ENCODE data around the gene DNAH2.

DNAH2 gene

GRCh38 chr17:7744416-7744815 is 26.9 kb downstream of the DNAH2 start:
- TF ChIP-seq CTCF (IDR thresholded peaks at IDR 0.05; ENCODE audit: low read depth, low read length, missing control alignments) = no peak
- no peak for DNase-seq (ENCODE audit: low read depth)
- H3K4me3 ChIP-seq (ENCODE audit: low read depth, low read length) = no peak overlapping the region

GRCh38 chr17:7745748-7746470 is 28.4 kb downstream of the DNAH2 start:
- DNase-seq (ENCODE audit: low read depth) = no peak
- H3K4me3 ChIP-seq (ENCODE audit: low read depth, low read length) = no peak overlapping the region
- TF ChIP-seq CTCF (IDR thresholded peaks at IDR 0.05; ENCODE audit: low read depth, low read length, missing control alignments) = no peak

DNA sequence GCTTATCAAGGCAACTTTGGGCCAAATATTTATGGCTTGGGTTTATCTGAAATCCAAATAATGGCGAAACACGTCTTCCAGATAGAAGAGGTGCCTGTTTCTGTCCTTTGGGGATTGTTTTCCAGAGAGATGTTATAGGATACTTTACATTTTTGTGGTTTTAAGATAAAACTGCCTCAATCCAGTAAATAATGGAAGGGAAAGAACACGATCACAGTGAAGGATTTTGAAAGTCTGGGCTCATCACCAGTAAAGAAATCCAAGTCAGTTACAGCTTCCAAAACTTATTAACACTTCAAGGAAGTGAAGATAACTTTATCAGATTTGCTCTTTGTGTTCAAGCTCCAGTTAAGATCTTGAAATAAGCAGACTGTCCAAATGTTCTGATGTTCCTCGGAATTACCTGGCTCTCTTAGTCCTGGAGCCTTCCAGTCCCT is 30.1 kb downstream of the DNAH2 start:
- no peak for TF ChIP-seq CTCF (IDR thresholded peaks at IDR 0.05; ENCODE audit: low read depth, low read length, missing control alignments)
- no peak for DNase-seq (ENCODE audit: low read depth)
- no peak overlapping the region for H3K4me3 ChIP-seq (ENCODE audit: low read depth, low read length)

DNA sequence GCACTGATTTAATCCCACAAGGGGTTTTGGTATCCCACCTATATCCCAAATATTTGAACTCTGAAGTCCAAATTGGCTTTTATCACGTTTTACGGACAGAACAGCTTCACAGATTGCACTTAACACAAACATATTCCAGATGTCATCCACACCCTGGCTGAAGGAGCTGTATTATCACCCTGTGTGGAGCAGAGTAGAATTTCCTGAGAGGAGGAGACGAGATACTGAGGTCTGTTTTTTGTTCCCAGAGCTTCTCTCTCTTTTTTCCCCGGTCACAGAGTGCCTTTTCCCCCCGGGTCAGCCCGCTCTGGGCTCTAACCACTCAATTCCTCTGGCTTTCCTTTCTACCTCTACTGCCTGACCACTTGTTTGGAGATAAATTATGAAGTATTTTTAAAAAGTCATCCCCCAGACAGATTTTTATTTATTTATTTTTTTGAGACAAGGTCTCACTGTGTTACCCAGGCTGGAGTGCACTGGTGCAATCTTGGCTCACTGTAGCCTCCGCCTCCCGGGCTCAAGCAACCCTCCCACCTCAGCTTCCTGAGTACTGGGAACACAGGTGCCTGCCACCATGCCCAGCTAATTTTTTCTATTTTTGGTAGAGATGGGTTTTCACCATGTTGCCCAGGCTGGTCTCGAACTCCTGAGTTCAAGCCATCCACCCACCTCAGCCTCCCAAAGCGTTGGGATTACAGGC is 30.7 kb downstream of the DNAH2 start:
- no peak overlapping the region for H3K4me3 ChIP-seq (ENCODE audit: low read depth, low read length)
- TF ChIP-seq CTCF (IDR thresholded peaks at IDR 0.05; ENCODE audit: low read depth, low read length, missing control alignments) = no peak

GRCh38 chr17:7750321-7750821 is 32.8 kb downstream of the DNAH2 start:
- no peak for DNase-seq (ENCODE audit: low read depth)
- no peak for TF ChIP-seq CTCF (IDR thresholded peaks at IDR 0.05; ENCODE audit: low read depth, low read length, missing control alignments)
- no peak overlapping the region for H3K4me3 ChIP-seq (ENCODE audit: low read depth, low read length)

More for the DNA sequence above, 30.7 kb downstream of the DNAH2 start:
- no peak for DNase-seq (ENCODE audit: low read depth)

DNA sequence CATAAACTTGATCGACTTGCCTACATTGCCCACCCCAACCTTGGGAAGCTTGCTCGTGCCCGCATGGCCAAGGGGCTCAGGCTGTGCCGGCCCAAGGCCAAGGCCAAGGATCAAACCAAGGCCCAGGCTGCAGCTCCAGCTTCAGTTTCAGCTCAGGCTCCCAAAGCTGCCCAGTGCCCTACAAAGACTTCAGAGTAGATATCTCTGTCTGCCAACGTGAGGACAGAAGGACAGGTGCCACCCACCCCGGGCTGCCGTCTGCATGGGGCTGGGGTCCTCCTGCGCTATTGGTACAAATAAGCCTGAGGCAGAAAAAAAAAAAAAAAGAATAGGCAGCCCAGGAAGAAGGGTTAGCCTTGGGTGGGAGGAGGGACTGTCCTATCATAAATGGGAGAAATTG is 37.1 kb downstream of the DNAH2 start:
- TF ChIP-seq CTCF (IDR thresholded peaks at IDR 0.05; ENCODE audit: low read depth, low read length, missing control alignments) = no peak
- no peak overlapping the region for H3K4me3 ChIP-seq (ENCODE audit: low read depth, low read length)
- DNase-seq (ENCODE audit: low read depth) = no peak
